GM19043 (cell line): ENCODE results near the gene EPSTI1.
"Not testable (repeated sequence)": the region's sequence is repeated elsewhere in the genome, so short reads cannot be mapped to it uniquely, and the experiment has no call there.

ENCODE experiments used
- ATAC-seq: cut with Tn5 transposase; IDR thresholded peaks from one replicate; pipeline ENCODE4 v1.9.1; 2021; ENCODE audit warnings: low read depth; ENCODE audit not compliant: unreplicated experiment

EPSTI1 gene

GRCh38 chr13:43006893-43007631 lies 15.0 kb upstream of the EPSTI1 start:
- ATAC-seq = no peak

GRCh38 chr13:43005460-43006236 lies 13.6 kb upstream of the EPSTI1 start:
- ATAC-seq = no peak

- no peak for ATAC-seq
These were observed 11.7 kb upstream of the EPSTI1 start for GRCh38 chr13:43003729-43004128.

DNA sequence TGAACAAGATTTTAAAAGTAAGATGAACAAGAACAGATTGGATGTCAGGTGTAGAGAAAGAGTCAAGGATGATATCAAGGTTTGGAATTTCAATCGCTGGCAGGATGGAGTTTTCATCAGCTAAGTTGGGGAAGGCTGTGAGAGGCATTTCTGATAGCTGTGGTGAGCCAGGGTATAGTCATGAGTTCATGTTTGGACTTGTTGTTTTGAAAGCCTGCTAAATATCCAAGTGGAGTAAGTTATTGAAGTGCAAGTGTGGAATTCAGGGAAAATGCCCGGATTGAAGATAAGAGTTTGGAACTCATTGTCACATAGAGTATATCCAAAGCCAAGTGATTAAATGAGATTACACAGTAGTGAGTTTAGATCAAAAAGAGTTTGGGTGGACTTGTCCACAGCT lies 11.0 kb upstream of the EPSTI1 start:
- no peak for ATAC-seq

- no peak for ATAC-seq
These were observed 10.0 kb upstream of the EPSTI1 start for GRCh38 chr13:43002021-43002420.

DNA sequence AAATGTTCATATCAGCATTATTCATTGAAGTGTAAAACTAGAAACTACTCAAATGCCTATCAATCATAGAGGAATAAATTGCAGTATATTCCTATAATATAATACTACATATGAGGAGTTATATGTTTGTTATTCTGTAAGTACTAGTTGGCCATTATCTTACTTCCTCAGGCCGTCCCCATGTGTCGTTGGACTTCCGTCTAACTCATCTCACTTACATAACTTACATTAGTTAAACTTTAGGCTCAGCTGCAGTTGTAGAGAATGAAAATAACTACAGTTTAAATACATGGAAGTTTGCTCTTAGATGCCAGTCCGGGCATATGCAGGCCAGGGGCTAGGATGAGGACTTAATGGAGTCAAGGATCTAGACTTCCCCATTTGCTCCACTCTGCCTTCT lies 8.6 kb upstream of the EPSTI1 start:
- no peak for ATAC-seq

- no peak for ATAC-seq
These were observed 7.5 kb upstream of the EPSTI1 start for GRCh38 chr13:42999491-42999890.

DNA sequence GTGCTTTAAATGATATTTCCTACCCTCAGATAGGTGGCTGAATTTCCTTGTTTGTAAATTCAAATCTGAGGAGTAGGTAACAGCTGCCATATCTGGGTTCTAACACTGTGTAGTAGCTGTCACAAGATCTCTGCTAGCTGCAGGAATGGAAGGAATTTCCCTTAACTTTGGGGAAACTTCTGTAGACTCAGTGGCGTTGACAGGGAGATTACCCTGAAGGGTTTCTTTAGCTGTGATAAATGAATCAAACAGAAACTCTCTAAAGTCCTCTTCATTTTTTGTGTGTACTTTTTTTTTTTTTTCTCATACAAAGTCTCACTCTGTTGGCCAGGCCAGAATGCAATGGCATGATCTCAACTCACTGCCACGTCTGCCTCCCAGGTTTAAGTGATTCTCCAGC lies 5.3 kb upstream of the EPSTI1 start:
- ATAC-seq = no peak

DNA sequence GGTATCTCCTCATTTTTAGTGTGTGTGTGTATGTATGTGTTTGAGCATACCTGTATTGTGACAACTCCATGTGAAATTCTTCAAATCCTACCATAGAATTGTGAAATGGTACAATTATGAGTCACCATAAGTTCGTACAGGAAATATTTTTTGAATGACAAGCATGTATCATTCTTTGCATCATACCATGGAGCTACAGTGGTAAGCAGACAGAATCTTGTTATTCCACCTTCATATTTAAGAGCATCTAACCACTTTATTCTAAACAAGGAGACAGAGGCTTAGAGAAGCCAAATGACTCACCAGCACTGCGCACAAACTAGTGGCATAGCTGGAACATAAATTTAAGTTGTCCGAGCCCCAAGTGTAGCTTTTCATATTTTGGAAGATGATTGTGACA lies 4.5 kb upstream of the EPSTI1 start:
- ATAC-seq = no peak

- no peak for ATAC-seq
These were observed 2.8 kb upstream of the EPSTI1 start for GRCh38 chr13:42994878-42995277.

- ATAC-seq = no peak
These were observed 702 bp upstream of the EPSTI1 start for GRCh38 chr13:42992764-42993122.

DNA sequence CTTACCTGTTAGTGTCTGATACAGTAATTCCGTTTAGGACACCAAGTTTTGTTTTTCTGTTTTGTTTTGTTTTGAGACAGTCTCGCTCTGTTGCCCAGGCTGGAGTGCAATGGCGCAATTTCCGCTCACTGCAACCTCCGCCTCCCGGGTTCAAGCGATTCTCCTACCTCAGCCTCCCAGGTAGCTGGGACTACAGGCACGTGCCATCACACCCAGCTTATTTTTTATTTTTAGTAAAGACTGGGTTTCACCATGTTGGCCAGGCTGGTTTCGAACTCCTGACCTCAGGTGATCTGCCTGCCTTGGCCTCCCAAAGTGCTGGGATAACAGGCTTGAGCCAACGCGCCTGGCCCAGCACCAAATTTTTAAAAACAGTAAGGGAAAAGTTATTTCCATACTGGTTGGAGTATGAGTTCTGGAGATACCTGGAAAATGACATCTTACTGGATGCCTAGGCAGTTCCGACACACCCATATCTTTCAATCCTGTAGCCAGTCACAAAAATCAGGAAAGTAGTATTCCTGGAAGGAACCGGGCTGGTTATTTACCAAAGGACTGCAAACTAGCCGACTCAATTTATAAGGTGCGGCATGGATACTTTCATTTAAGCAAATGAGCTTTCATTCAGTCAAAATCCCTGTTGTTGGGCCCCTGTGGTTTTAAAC lies 676 bp downstream of the EPSTI1 start:
- not testable (repeated sequence) for ATAC-seq

GRCh38 chr13:42990291-42991232 lies 1.5 kb downstream of the EPSTI1 start:
- no peak for ATAC-seq

DNA sequence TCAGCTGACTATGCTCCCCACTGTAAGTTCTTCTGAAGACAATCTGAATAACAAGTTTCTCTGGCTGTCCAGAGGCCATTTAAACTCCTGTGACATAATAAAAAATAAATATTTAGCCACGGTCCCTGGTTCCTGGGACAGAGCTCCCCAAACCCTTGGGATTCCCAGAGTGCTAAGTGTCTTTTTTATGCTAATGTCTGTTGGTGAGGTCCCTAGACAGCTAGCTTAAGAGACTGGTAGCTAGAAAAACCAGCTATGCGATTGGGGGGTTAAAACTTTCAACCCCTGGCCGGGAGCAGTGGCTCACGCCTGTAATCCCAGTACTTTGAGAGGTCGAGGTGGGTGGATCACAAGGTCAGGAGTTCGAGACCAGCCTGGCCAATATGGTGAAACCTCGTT lies 5.9 kb downstream of the EPSTI1 start:
- ATAC-seq = no peak

DNA sequence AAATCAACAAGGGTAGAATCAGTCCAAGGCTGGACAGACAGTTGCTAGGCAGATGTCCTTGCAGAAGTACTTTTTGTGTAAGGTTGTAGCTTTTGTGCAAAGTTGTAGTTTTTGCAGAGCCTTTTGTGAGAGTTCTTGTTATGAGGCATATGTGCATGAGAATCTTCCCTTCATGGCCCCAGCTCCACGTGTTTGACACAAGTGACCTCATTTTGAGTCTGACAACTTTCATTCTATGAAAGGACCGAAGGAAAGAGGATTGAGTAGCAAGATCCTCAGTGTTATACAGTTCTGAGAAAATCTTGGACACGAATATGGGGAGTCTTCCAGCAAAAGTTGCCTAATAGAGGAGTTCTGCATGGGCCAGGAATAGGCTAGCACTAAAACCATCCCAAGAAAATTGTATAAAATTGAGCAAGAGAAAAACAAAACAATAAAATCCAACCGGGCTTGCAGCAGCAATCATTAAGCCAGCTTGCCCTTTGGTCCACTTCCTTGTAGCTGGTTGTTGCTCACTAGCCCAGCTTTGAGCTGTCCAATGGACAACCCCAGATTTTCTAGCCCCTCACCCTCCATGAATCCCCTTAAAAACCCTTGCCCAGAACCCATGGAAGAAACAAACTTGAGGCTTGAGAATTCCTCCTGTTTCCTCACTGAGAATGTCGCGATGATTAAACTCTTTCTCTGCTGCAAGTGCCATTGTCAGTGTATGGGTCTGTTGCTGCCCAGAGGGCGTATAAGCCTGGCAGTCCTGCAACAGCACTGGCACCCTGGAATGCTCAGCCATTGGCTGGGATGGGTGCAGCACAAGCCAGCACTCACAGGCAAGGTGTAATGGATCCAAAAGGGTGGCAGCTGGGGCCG lies 6.5 kb downstream of the EPSTI1 start:
- ATAC-seq = no peak

GRCh38 chr13:42984691-42985090 lies 7.3 kb downstream of the EPSTI1 start:
- no peak for ATAC-seq

DNA sequence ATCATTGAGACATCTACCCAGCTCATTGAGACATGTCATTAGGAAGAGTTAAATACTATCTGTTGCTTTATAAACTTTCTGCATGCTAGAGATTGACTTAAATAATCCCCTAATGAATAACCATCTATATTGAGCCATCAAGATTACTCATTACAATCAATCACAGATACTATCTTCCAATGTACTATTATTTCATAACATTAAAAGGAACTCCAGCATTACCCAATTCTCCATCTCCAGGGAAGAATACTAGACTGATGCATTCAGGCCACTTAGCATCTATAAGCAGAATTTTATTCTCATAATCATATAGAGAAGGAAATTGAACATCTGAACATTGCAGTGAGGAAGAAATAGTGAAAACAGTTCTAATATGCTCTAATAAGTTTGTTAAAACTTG lies 8.0 kb downstream of the EPSTI1 start:
- ATAC-seq = no peak

DNA sequence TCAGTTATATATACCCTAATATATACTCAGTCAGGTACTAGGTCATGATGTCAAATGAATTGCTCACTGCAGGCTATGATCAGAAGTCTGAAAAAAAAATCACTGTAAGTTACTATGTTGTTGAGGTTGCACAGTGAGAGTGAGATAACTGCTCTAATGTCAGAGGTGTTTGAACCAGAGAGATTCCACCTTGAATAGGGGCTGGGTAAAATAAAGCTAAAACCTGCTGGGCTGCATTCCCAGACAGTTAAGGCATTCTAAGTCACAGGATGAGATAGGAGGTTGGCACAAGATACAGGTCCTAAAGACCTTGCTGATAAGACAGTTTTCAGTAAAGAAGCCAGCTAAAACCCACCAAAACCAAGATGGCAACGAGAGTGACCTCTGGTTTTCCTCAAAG lies 10.2 kb downstream of the EPSTI1 start:
- ATAC-seq = no peak

GRCh38 chr13:42981317-42981716 lies 10.7 kb downstream of the EPSTI1 start:
- no peak for ATAC-seq

GRCh38 chr13:42977219-42977659 lies 14.8 kb downstream of the EPSTI1 start:
- no peak for ATAC-seq
